Measurements from ENCODE around the gene MRPL4.

GRCh38 chr19:10278935-10279334 is 26.9 kb downstream of the MRPL4 start:
- TF ChIP-seq, protein P1, sequence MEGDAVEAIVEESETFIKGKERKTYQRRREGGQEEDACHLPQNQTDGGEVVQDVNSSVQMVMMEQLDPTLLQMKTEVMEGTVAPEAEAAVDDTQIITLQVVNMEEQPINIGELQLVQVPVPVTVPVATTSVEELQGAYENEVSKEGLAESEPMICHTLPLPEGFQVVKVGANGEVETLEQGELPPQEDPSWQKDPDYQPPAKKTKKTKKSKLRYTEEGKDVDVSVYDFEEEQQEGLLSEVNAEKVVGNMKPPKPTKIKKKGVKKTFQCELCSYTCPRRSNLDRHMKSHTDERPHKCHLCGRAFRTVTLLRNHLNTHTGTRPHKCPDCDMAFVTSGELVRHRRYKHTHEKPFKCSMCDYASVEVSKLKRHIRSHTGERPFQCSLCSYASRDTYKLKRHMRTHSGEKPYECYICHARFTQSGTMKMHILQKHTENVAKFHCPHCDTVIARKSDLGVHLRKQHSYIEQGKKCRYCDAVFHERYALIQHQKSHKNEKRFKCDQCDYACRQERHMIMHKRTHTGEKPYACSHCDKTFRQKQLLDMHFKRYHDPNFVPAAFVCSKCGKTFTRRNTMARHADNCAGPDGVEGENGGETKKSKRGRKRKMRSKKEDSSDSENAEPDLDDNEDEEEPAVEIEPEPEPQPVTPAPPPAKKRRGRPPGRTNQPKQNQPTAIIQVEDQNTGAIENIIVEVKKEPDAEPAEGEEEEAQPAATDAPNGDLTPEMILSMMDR (IDR thresholded peaks at IDR 0.05), result no peak
- TF ChIP-seq USF1 (CRISPR knock-in tag; IDR thresholded peaks at IDR 0.05) (no peak), USF2 (CRISPR knock-in tag; IDR thresholded peaks at IDR 0.05) (no peak), ZBTB21 (CRISPR knock-in tag; IDR thresholded peaks at IDR 0.05; ENCODE audit: borderline replicate concordance) (no peak), MYBL2 (CRISPR knock-in tag; IDR thresholded peaks at IDR 0.05) (no peak)

Measured in WTC11 (cell line).